AG04449 (cell line): Measurements from ENCODE around the gene AMOTL2.

Experiments used
- CTCF ChIA-PET: fragments of 350-600 bp; formaldehyde crosslinking; extraction: SDS; loops from one replicate; lab custom pipeline; 2021; ENCODE audit warnings: antibody characterized with exemption; lab: Yijun Ruan, JAX
- POLR2A ChIA-PET: fragments of 400-600, 350-600 bp; formaldehyde crosslinking; extraction: SDS; loops from one replicate; lab custom pipeline; 2020; ENCODE audit warnings: antibody characterized with exemption, inconsistent platforms; lab: Yijun Ruan, JAX
- DNase-seq: peaks from one replicate; pipeline ENCODE4 v3.0.0-alpha.2; 2010; ENCODE audit warnings: low read depth, low spot score
- H3K4me3 ChIP-seq: 2 replicates; pipeline ENCODE4 v1.5.1; 2011; ENCODE audit warnings: low read depth, mild to moderate bottlenecking, control low read depth, low read length
- CTCF ChIP-seq: IDR thresholded peaks from one replicate; pipeline ENCODE4 v1.5.1; 2011; ENCODE audit warnings: mild to moderate bottlenecking, moderate library complexity, low read length, control low read depth, inconsistent platforms; ENCODE audit not compliant: insufficient read depth; ENCODE audit errors: missing control alignments

The AMOTL2 gene

DNA sequence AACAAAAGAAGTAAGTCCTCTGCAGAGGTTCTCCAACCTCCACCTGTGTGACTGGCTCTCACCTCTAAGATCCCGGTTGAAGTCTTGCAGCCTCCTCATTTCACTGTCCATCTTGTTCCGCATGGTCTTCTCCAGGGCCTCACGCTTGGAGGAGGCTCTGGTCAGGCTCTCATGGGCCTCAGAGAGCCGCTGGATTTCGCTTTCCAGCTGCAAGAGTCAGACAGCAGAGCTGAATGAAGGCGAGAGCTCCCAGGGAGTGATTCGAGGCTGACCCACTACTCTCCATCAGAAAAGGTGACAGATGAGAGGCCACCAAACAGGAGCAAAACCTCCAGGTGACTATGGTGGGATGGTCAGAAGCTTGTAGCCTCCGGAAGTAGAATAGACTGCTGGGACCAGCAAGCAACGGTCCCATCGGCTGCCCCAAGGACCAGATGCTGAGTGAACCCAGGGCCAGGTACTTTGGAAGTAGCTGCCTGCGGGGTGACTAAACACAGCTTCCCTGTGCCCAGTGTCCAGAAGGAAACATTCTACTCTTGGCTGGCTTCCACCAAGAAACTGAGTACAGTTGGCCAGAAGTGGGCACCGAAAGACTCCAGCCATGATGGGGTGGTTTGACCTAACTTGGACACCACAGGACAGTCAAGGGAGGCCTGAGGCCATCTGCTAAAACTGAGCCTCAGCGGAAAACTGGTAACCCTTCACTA lies 7.9 kb downstream of the AMOTL2 start:
- POLR2A ChIA-PET, result interaction anchor here (0.7 to 13.6 kb wide), 10 partner anchors 8 to 116 kb away, joined by 3 to 172 read pairs (median 7); partner anchors contain the start of gene AMOTL2
- CTCF ChIA-PET, result interaction anchor here (0.7 to 24.4 kb wide), 6 partner anchors 9 to 117 kb away, joined by 3 to 424 read pairs (median 4); no protein-coding TSS in a partner anchor

DNA sequence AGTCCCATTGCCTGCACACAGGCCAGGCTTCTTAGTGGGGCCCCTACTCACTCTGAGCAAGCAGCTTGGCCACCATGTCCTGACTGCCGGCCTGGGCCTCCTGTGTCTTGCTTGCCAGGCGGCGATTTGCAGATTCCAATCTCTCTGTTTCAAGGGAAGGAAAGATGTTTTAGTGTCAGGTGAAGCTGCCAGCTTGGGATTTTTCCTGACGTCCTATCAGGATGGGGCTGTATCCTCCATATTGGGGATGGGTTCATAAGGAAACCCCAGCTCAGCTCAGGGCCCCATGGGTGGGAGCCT lies 8.5 kb downstream of the AMOTL2 start:
- TF ChIP-seq CTCF, result no peak
- DNase-seq, result no peak
- CTCF ChIA-PET, result interaction anchor here (1.0 to 24.4 kb wide), 6 partner anchors 48 to 116 kb away, joined by 3 to 424 read pairs (median 5); no protein-coding TSS in a partner anchor
- POLR2A ChIA-PET, result interaction anchor here (0.7 to 13.6 kb wide), 8 partner anchors 9 to 120 kb away, joined by 3 to 172 read pairs (median 14); partner anchors contain the start of genes AMOTL2, ANAPC13 and CEP63
- no peak overlapping the region for H3K4me3 ChIP-seq

More for the DNA sequence above, 7.9 kb downstream of the AMOTL2 start:
- no peak overlapping the region for H3K4me3 ChIP-seq
- DNase-seq, result no peak
- no peak for TF ChIP-seq CTCF

DNA sequence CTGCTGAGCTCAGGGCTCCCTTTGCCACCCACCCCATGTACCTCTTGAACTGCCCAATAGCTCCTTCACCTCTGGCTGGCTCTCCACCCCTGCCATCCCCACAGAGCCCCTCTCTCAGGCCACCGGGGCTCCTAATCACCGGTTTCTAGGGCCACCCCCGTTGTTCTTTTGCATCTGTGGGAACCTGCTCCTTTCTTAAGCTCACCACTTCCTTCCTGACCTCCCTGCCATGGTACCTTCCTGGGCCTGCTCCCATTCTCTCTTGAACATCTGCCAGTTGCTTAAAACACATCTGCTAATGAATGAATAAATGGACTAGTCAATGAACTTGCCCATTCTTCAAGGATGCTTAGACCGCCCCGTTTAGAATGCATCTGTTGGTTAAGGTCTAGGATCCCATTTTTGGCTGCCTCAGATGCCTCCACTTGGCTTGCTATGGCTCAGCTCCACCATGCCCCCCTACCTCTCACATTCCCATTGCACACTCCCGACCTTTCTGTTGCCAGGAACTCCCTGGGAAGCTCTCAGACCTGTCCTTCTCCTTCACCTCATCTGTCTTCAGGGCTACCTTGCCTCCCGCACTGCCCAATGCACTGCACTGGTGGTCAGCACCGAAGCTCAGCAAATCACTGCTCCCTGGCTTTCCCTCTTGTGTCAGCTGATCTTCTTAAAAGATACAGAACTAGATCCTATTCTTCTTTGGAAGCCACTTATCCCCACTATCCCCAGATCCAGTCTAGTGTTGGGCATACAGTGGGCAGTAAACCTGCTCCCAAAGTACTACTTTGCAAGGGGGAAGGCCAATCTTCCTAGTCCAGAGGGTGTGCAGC lies 9.1 kb downstream of the AMOTL2 start:
- ChIA-PET POLR2A (interaction anchor here (0.8 to 13.6 kb wide), 16 partner anchors 8 to 120 kb away, joined by 3 to 172 read pairs (median 14); partner anchors contain the start of genes AMOTL2, ANAPC13 and CEP63), CTCF (interaction anchor here (1.0 to 24.4 kb wide), 14 partner anchors 10 to 128 kb away, joined by 3 to 424 read pairs (median 5); no protein-coding TSS in a partner anchor)
- no peak overlapping the region for H3K4me3 ChIP-seq
- no peak for TF ChIP-seq CTCF
- no peak for DNase-seq

- H3K4me3 ChIP-seq, result peak overlapping the region; percentile 42
- DNase-seq, result peak; percentile 95
- TF ChIP-seq CTCF, result no peak
- ChIA-PET POLR2A (interaction anchor here (0.6 to 13.6 kb wide), 26 partner anchors 8 to 163 kb away, joined by 3 to 172 read pairs (median 7); partner anchors contain the start of genes AMOTL2, ANAPC13 and CEP63), CTCF (interaction anchor here (0.7 to 24.4 kb wide), 17 partner anchors 8 to 129 kb away, joined by 3 to 424 read pairs (median 4); no protein-coding TSS in a partner anchor)
Observed at GRCh38 chr3:134364061-134364935, 9.9 kb downstream of the AMOTL2 start.

- no peak for TF ChIP-seq CTCF
- no peak for DNase-seq
- CTCF ChIA-PET, result interaction anchor here (0.5 to 24.4 kb wide), 15 partner anchors 7 to 191 kb away, joined by 3 to 424 read pairs (median 5); no protein-coding TSS in a partner anchor
- peak overlapping the region; percentile 42 for H3K4me3 ChIP-seq
- POLR2A ChIA-PET, result interaction anchor here (0.6 to 13.6 kb wide), 21 partner anchors 7 to 123 kb away, joined by 3 to 172 read pairs (median 11); partner anchors contain the start of genes AMOTL2, ANAPC13 and CEP63
Observed at GRCh38 chr3:134363381-134363755, 10.9 kb downstream of the AMOTL2 start.
